ENCODE data around the gene RELL2.

GRCh38 chr5:141617682-141618029 lies 19.1 kb upstream of the RELL2 start:
- no peak for TF ChIP-seq EP300 (IDR thresholded peaks at IDR 0.05)
- no peak for TF ChIP-seq CTCF (IDR thresholded peaks at IDR 0.05)

All from sigmoid colon (tissue), 4 donors.